GM12878 (cell line): ENCODE results near the gene TRIM62. TPM values are rescaled to one million over a fixed set of nuclear protein-coding genes. Genes with fewer than 3 reads are reported as not detected.

ENCODE experiments used
- ATAC-seq: fragments of 200-7000 bp; cut with Tn5 transposase; 3 replicates; pipeline ENCODE4 v1.9.1; 2020; ENCODE audit warnings: mild to moderate bottlenecking, moderate library complexity
- BruUV-seq: library from RNA; stranded (reverse); fragments of 400-500 nt; replicated peaks from 2 replicates; lab custom pipeline; 2021; lab: Mats Ljungman, UMichigan
- CTCF ChIA-PET: fragments of 300-600 bp; sonication (Branson Sonifier 250); formaldehyde crosslinking; extraction: SDS; loops from one replicate; lab custom pipeline; 2021; ENCODE audit warnings: inconsistent platforms; lab: Yijun Ruan, JAX
- POLR2A ChIA-PET: fragments of 350-600 bp; formaldehyde crosslinking; extraction: SDS; loops from one replicate; lab custom pipeline; 2021; ENCODE audit warnings: inconsistent platforms; lab: Charles Lee
- RAD21 ChIA-PET: fragments of 300-600 bp; sonication (Branson Sonifier 250); formaldehyde crosslinking; loops from one replicate; lab custom pipeline; 2023; ENCODE audit warnings: antibody characterized with exemption; ENCODE audit not compliant: unreplicated experiment; lab: Charles Lee
- SMC1A ChIA-PET: fragments of 300-600 bp; sonication (Branson Sonifier 250); formaldehyde crosslinking; loops from one replicate; lab custom pipeline; 2023; ENCODE audit not compliant: unreplicated experiment, uncharacterized antibody; lab: Charles Lee
- DNase-seq: peaks from one replicate; pipeline ENCODE4 v3.0.0-alpha.2; 2011; ENCODE audit warnings: low read depth, low spot score
- FAIRE-seq: peaks from 3 replicates; lab custom pipeline; 2011; peaks lifted over from hg19 to GRCh38; lab: Jason Lieb, UNC
- H2AFZ ChIP-seq: 2 replicates; pipeline ENCODE4 v1.6.0; 2011; ENCODE audit warnings: low read depth, low read length, control low read depth; ENCODE audit not compliant: control insufficient read depth
- H3K27ac ChIP-seq: 2 replicates; pipeline ENCODE4 v1.5.1; 2011; ENCODE audit warnings: control low read depth; ENCODE audit not compliant: control insufficient read depth, insufficient read depth
- H3K27me3 ChIP-seq, 2 experiments: replicated peaks in 1 of 2; 2 replicates each; pipeline versions ENCODE4 v1.6.0 to v1.6.1; 2011; ENCODE audit warnings: low read length in 1 of 2; ENCODE audit not compliant: control insufficient read depth in 2 of 2, insufficient read depth in 2 of 2
- H3K36me3 ChIP-seq, 2 experiments: 2 replicates each; pipeline ENCODE4 v1.5.1; 2011; ENCODE audit warnings: low read length in 1 of 2; ENCODE audit not compliant: control insufficient read depth in 2 of 2, insufficient read depth in 2 of 2
- H3K4me1 ChIP-seq: 2 replicates; pipeline ENCODE4 v1.6.1; 2011; ENCODE audit warnings: mild to moderate bottlenecking, low read length, moderate library complexity, mixed read lengths; ENCODE audit not compliant: control insufficient read depth, insufficient read depth
- H3K4me2 ChIP-seq: 2 replicates; pipeline ENCODE4 v1.6.0; 2011; ENCODE audit warnings: control low read depth; ENCODE audit not compliant: control insufficient read depth, insufficient read depth
- H3K4me3 ChIP-seq: fragments of 200-600 bp; sonication (generic); 2 replicates; pipeline ENCODE4 v1.5.1; 2016
- H3K79me2 ChIP-seq: 2 replicates; pipeline ENCODE4 v1.6.0; 2011; ENCODE audit warnings: low read length; ENCODE audit not compliant: control insufficient read depth, insufficient read depth
- H3K9ac ChIP-seq: 2 replicates; pipeline ENCODE4 v1.8.0; 2011; ENCODE audit warnings: low read length, control low read depth, mixed read lengths; ENCODE audit not compliant: control insufficient read depth, insufficient read depth
- H3K9me3 ChIP-seq: replicated peaks from 3 replicates; pipeline ENCODE4 v1.5.1; 2011; ENCODE audit warnings: mild to moderate bottlenecking, low read length; ENCODE audit not compliant: control insufficient read depth, insufficient read depth
- H4K20me1 ChIP-seq: 2 replicates; pipeline ENCODE4 v1.6.0; 2011; ENCODE audit not compliant: control insufficient read depth, insufficient read depth
- MXI1 ChIP-seq: fragments of 150-350 bp; IDR thresholded peaks from 2 replicates; pipeline ENCODE4 v1.6.1; 2011; ENCODE audit warnings: low read depth, mild to moderate bottlenecking, inconsistent platforms, low read length, improper control_type of control experiment
- RUNX3 ChIP-seq: IDR thresholded peaks from 2 replicates; pipeline ENCODE4 v1.6.1; 2012; ENCODE audit warnings: low read length, inconsistent platforms
- ZNF217 ChIP-seq: fragments of 450-650 bp; IDR thresholded peaks from 2 replicates; pipeline ENCODE4 v1.6.1; 2017; ENCODE audit warnings: antibody characterized with exemption, mild to moderate bottlenecking
- WGBS: methylation state at CpG from one replicate; pipeline ENCODE4 v1.1.6; 2016; ENCODE audit warnings: low lambda C conversion rate; ENCODE audit not compliant: insufficient replicate concordance, insufficient coverage; ENCODE audit errors: missing lambda C conversion rate; 5-methylcytosine and 5-hydroxymethylcytosine counted together
- in situ Hi-C: fragments of 300-500 bp; cut with MboI; formaldehyde crosslinking; loops from 9 replicates; pipeline ENCODE4 v1.14.3; 2018; ENCODE audit warnings: mixed read lengths
- intact Hi-C: fragments of 100-400 bp; cut with micrococcal nuclease; formaldehyde crosslinking; loops from one replicate; pipeline ENCODE4 v1.14.2; 2022; ENCODE audit not compliant: unreplicated experiment
- polyA plus RNA-seq, 11 experiments: library from polyadenylated mRNA; depleted of rRNA in 4 of 11; unstranded in 6 of 11; stranded (reverse) in 5 of 11; fragments of >200 nt; fragmentation: Nextera tagmentation in 4 of 11; fragmentation: Illumina TruSeq in 1 of 11; extraction: Ambion mirVana in 4 of 11; extraction: Trizol in 1 of 11; gene quantifications; 1 replicate in 1 of 11; 2 replicates in 10 of 11; pipeline versions ENCODE4 v1.2.1 to v1.2.3, GENCODE V29; 2011 to 2016; ENCODE audit warnings: inconsistent platforms in 2 of 11, missing spikeins in 2 of 11, low read depth in 1 of 11
- total RNA-seq, 4 experiments: library from RNA; depleted of rRNA in 3 of 4; stranded (reverse); fragments of >200 nt in 3 of 4; fragmentation: Illumina TruSeq in 1 of 4; extraction: Trizol in 1 of 4; gene quantifications; 2 replicates each; pipeline versions ENCODE4 v1.2.1 to v1.2.3, GENCODE V29; 2013 to 2021
- TF ChIP-seq, protein P1 (sequence below): fragments of 450-650 bp; conservative IDR thresholded peaks from 2 replicates; pipeline ENCODE4 v1.6.1; 2017; ENCODE audit warnings: mild to moderate bottlenecking, moderate library complexity
- TF ChIP-seq, protein P2 (sequence below): IDR thresholded peaks from 2 replicates; pipeline ENCODE4 v1.6.1; 2011; ENCODE audit warnings: mild to moderate bottlenecking, low read depth, low read length, moderate library complexity; ENCODE audit not compliant: insufficient replicate concordance

TRIM62 gene
- total and polyA plus RNA-seq, 10 of the 15 experiments (the other 5 are each of a cell fraction or from before 2014, with no cell fraction given) = 0.52 to 4.2 (median 1.9) TPM

DNA sequence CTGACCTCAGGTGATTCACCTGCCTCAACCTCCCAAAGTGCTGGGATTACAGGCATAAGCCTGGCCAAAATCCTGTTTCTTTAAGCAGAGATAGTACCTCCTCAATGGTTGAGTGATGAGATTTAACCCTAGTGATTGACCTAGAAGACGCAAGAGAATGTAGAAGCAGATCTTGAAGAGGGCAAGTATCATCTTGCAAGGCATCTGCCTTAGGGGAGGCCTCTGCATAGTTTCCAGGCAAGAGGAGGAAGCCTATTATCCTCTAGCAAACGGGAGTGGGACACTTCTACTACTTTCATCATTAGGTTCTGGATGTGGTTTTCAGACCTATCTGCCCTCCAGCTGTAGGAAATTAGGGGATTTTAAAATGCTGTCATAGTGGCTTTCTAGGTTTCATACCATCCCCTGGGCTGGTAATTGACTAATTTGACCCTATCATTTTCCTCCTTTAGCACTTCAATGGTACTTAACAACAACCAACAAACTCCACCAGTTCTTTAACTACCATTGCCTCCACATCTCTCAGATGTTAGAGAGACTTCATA is 10.0 kb upstream of the TRIM62 start:
- ChIA-PET RAD21 (interaction anchor here (0.6 kb wide), 1 partner anchor 593 kb away, joined by 3 read pairs; no protein-coding TSS in a partner anchor), POLR2A (interaction anchor here (0.9 kb wide), 1 partner anchor 10 kb away, joined by 3 read pairs; the partner anchor contains the start of gene TRIM62), SMC1A (no interaction called here), CTCF (no interaction called here)
- no peaks in the 10 kb centered on the region for H4K20me1 ChIP-seq
- intact Hi-C loops = no loop called here
- no peaks in the 10 kb centered on the region for H3K79me2 ChIP-seq
- H3K27ac ChIP-seq = no peak overlapping the region
- H3K27me3 ChIP-seq = peaks cover 2 to 7% of the 10 kb centered on the region in 2 experiments; a peak in 3 of 4 replicates
- TF ChIP-seq, protein P1, sequence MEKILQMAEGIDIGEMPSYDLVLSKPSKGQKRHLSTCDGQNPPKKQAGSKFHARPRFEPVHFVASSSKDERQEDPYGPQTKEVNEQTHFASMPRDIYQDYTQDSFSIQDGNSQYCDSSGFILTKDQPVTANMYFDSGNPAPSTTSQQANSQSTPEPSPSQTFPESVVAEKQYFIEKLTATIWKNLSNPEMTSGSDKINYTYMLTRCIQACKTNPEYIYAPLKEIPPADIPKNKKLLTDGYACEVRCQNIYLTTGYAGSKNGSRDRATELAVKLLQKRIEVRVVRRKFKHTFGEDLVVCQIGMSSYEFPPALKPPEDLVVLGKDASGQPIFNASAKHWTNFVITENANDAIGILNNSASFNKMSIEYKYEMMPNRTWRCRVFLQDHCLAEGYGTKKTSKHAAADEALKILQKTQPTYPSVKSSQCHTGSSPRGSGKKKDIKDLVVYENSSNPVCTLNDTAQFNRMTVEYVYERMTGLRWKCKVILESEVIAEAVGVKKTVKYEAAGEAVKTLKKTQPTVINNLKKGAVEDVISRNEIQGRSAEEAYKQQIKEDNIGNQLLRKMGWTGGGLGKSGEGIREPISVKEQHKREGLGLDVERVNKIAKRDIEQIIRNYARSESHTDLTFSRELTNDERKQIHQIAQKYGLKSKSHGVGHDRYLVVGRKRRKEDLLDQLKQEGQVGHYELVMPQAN = no peak
- TF ChIP-seq RUNX3 (0 out of 2 replicates have a peak, but pooled peaks have one; percentile 6), ZNF217 (no peak), MXI1 (no peak)
- TF ChIP-seq, protein P2, sequence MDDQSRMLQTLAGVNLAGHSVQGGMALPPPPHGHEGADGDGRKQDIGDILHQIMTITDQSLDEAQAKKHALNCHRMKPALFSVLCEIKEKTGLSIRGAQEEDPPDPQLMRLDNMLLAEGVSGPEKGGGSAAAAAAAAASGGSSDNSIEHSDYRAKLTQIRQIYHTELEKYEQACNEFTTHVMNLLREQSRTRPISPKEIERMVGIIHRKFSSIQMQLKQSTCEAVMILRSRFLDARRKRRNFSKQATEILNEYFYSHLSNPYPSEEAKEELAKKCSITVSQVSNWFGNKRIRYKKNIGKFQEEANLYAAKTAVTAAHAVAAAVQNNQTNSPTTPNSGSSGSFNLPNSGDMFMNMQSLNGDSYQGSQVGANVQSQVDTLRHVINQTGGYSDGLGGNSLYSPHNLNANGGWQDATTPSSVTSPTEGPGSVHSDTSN = no peak
- no peaks in the 10 kb centered on the region for H3K9me3 ChIP-seq
- ATAC-seq (peak; percentile 62), DNase-seq (no peak), FAIRE-seq (no peak)
- H3K4me3 ChIP-seq = no peak overlapping the region
- H3K9ac ChIP-seq = no peak overlapping the region
- no TSS peak for BruUV-seq
- 41% methylated on average over 2 of the region's 2 CpGs for WGBS
- no peak overlapping the region for H3K4me2 ChIP-seq
- no peaks in the 10 kb centered on the region for H3K36me3 ChIP-seq
- no peaks in the 10 kb centered on the region for H3K4me1 ChIP-seq
- no peak overlapping the region for H2AFZ ChIP-seq
- in situ Hi-C loops = no loop called here
